Caco-2 (cell line): ENCODE data around the gene ZDHHC14. TPM values are rescaled to one million over a fixed set of nuclear protein-coding genes. Genes with fewer than 3 reads are reported as not detected.

ENCODE experiments used
- BruUV-seq: library from RNA; stranded (reverse); fragments of 400-500 nt; replicated peaks from 2 replicates; lab custom pipeline; 2021; lab: Mats Ljungman, UMichigan
- CTCF ChIA-PET: fragments of 300-600 bp; sonication (Branson Sonifier 250); formaldehyde crosslinking; loops from one replicate; lab custom pipeline; 2022; ENCODE audit warnings: antibody characterized with exemption; lab: Charles Lee
- POLR2A ChIA-PET: fragments of 300-600 bp; sonication (Branson Sonifier 250); formaldehyde crosslinking; loops from one replicate; lab custom pipeline; 2022; ENCODE audit warnings: antibody characterized with exemption; lab: Charles Lee
- DNase-seq, 2 experiments: peaks; one replicate each; pipeline versions ENCODE4 v3.0.0 to v3.0.0-alpha.2; 2020 to 2022
- H3K27me3 ChIP-seq: replicated peaks from 2 replicates; pipeline ENCODE4 v1.6.0; 2011; ENCODE audit warnings: low read length; ENCODE audit not compliant: control insufficient read depth, insufficient read depth
- H3K36me3 ChIP-seq: 2 replicates; pipeline ENCODE4 v1.5.1; 2011; ENCODE audit warnings: low read length; ENCODE audit not compliant: control insufficient read depth, insufficient read depth
- H3K4me1 ChIP-seq: fragments of 250-450 bp; sonication (Bioruptor Pico); 2 replicates; pipeline ENCODE4 v1.5.1; 2020; ENCODE audit warnings: mild to moderate bottlenecking
- H3K4me3 ChIP-seq: 2 replicates; pipeline ENCODE4 v1.5.1; 2011; ENCODE audit warnings: low read depth, mild to moderate bottlenecking, control low read depth, low read length
- H3K9me3 ChIP-seq: fragments of 250-450 bp; sonication (Bioruptor Pico); 2 replicates; pipeline ENCODE4 v1.5.1; 2020; ENCODE audit warnings: mild to moderate bottlenecking, moderate library complexity
- H3K27ac Mint-ChIP-seq: one replicate; pipeline ENCODE4 v1.8.0; 2022; ENCODE audit warnings: mixed read lengths; ENCODE audit not compliant: unreplicated experiment
- H3K27me3 Mint-ChIP-seq: one replicate; pipeline ENCODE4 v1.8.0; 2022; ENCODE audit warnings: mixed read lengths; ENCODE audit not compliant: insufficient read depth, unreplicated experiment
- H3K36me3 Mint-ChIP-seq: one replicate; pipeline ENCODE4 v1.8.0; 2022; ENCODE audit warnings: mild to moderate bottlenecking, mixed read lengths; ENCODE audit not compliant: insufficient read depth, unreplicated experiment
- H3K4me1 Mint-ChIP-seq: one replicate; pipeline ENCODE4 v1.8.0; 2022; ENCODE audit warnings: low read depth, mixed read lengths; ENCODE audit not compliant: unreplicated experiment
- H3K4me3 Mint-ChIP-seq: one replicate; pipeline ENCODE4 v1.8.0; 2022; ENCODE audit warnings: mild to moderate bottlenecking, moderate library complexity, mixed read lengths; ENCODE audit not compliant: unreplicated experiment
- H3K9me3 Mint-ChIP-seq: one replicate; pipeline ENCODE4 v1.8.0; 2022; ENCODE audit warnings: mixed read lengths; ENCODE audit not compliant: unreplicated experiment
- intact Hi-C: fragments of 100-400 bp; cut with micrococcal nuclease; formaldehyde crosslinking; loops from one replicate; pipeline ENCODE4 v1.10.0; 2022; ENCODE audit not compliant: unreplicated experiment
- total RNA-seq: library from RNA; stranded (reverse); gene quantifications from 2 replicates; pipeline ENCODE4 v1.2.3, GENCODE V29; 2022
- TF ChIP-seq, protein P1 (sequence below), 2 experiments: fragments of 200-600 bp in 1 of 2; IDR thresholded peaks; 1 replicate in 1 of 2; 2 replicates in 1 of 2; pipeline versions ENCODE4 v1.5.1 to v1.8.0; 2011 to 2022; ENCODE audit warnings: antibody characterized with exemption in 1 of 2, control low read depth in 1 of 2, inconsistent platforms in 1 of 2, low read depth in 1 of 2, low read length in 1 of 2, mild to moderate bottlenecking in 1 of 2, moderate library complexity in 1 of 2; ENCODE audit not compliant: insufficient read depth in 1 of 2, severe bottlenecking in 1 of 2, unreplicated experiment in 1 of 2

The ZDHHC14 gene
- total RNA-seq, 1 experiment from 2014 or later = 22.1 TPM

- H3K9me3 Mint-ChIP-seq = no peaks in the 10 kb centered on the region
- intact Hi-C loops = no loop called here
- H3K27me3 Mint-ChIP-seq = no peaks in the 10 kb centered on the region
- H3K4me3 Mint-ChIP-seq = peak overlapping the region; percentile 44
- Histone ChIP-seq H3K4me3 (no peak overlapping the region), H3K27me3 (no peaks in the 10 kb centered on the region), H3K4me1 (peaks cover 42% of the 10 kb centered on the region), H3K9me3 (no peaks in the 10 kb centered on the region), H3K36me3 (no peaks in the 10 kb centered on the region)
- ChIA-PET CTCF (interaction anchor here (1.2 kb wide), 1 partner anchor 105 kb away, joined by 3 read pairs; no protein-coding TSS in a partner anchor), POLR2A (no interaction called here)
- BruUV-seq = no TSS peak
- peaks cover 10% of the 10 kb centered on the region for H3K36me3 Mint-ChIP-seq
- TF ChIP-seq, protein P1, sequence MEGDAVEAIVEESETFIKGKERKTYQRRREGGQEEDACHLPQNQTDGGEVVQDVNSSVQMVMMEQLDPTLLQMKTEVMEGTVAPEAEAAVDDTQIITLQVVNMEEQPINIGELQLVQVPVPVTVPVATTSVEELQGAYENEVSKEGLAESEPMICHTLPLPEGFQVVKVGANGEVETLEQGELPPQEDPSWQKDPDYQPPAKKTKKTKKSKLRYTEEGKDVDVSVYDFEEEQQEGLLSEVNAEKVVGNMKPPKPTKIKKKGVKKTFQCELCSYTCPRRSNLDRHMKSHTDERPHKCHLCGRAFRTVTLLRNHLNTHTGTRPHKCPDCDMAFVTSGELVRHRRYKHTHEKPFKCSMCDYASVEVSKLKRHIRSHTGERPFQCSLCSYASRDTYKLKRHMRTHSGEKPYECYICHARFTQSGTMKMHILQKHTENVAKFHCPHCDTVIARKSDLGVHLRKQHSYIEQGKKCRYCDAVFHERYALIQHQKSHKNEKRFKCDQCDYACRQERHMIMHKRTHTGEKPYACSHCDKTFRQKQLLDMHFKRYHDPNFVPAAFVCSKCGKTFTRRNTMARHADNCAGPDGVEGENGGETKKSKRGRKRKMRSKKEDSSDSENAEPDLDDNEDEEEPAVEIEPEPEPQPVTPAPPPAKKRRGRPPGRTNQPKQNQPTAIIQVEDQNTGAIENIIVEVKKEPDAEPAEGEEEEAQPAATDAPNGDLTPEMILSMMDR (IDR thresholded peaks at IDR 0.05; ENCODE audit: insufficient read depth in 1 of 2, low read depth in 1 of 2, low read length in 1 of 2, severe bottlenecking in 1 of 2, unreplicated experiment in 1 of 2) = no peak
- DNase-seq = no peak
- peaks cover 70% of the 10 kb centered on the region for H3K4me1 Mint-ChIP-seq
- peak overlapping the region; percentile 66 for H3K27ac Mint-ChIP-seq
These were observed 47.0 kb downstream of the ZDHHC14 start for GRCh38 chr6:157427969-157428368.

DNA sequence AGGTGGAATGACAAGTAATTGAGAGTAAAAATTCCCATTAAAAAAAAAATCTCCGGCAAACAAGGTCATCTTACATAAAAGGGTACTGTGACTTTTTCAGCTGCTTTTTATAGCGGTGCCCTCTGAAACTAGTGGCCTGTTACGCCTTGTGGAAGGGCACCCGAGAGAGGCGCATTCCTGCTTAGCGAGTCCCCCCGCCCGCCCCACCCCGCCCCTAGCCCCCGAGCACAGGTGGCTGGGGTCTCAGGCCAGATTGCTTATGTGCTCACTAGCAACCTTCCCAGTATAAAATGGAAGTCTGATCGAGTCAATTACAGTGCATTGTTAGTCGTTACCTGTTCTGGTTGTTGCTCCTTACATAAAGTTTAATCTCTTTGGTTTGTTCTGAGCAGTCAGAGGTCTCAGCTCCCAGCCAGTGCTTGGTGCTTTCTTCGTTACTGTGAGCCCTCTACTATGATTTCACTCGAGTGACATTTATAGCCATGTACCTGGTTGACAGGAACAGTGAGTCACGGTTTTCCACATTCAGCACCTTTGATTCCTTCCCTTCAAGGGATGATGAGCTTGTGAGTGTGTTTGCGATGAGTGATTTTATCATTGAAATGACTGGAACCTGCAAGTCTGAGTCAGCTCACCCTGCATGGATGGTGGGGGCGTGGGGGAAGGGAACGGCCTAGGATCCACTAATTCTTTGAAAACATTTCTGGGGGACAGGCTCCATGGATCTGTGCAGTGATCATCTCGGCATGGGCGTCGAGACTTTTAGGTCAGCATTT, 47.6 kb downstream of the ZDHHC14 start:
- CTCF ChIA-PET = interaction anchor here (1.2 kb wide), 1 partner anchor 106 kb away, joined by 3 read pairs; no protein-coding TSS in a partner anchor
- peak overlapping the region; percentile 33 for H3K4me3 Mint-ChIP-seq
- POLR2A ChIA-PET = interaction anchor here (0.6 kb wide), 1 partner anchor 49 kb away, joined by 3 read pairs; no protein-coding TSS in a partner anchor

DNA sequence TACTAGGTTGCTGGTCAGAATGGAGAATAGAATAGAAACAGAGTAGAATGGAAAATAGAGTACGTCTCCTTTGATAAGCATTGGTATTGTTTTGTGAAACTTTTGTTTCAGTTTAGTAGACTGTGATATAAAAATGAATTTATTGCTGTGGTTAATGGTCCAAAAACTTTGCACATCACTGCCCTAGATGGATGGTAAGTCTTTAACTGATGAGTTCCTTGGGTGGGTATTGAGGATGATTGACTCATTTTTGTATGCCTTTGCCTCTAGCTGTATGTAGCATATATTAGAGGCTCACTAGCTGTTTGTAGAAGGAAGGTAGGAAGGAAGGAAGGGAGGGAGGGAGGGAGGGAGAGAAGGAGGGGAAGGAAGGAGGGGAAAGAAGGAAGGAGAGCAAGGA, 48.3 kb downstream of the ZDHHC14 start:
- Histone ChIP-seq H3K9me3 (no peaks in the 10 kb centered on the region), H3K36me3 (no peaks in the 10 kb centered on the region), H3K27me3 (no peaks in the 10 kb centered on the region), H3K4me3 (no peak overlapping the region), H3K4me1 (peaks cover 40% of the 10 kb centered on the region)
- CTCF ChIA-PET = interaction anchor here (1.2 kb wide), 1 partner anchor 106 kb away, joined by 3 read pairs; no protein-coding TSS in a partner anchor
- POLR2A ChIA-PET = interaction anchor here (0.6 kb wide), 1 partner anchor 49 kb away, joined by 3 read pairs; no protein-coding TSS in a partner anchor
- BruUV-seq = no TSS peak
- H3K4me1 Mint-ChIP-seq = peaks cover 74% of the 10 kb centered on the region
- no peaks in the 10 kb centered on the region for H3K27me3 Mint-ChIP-seq
- peaks cover 10% of the 10 kb centered on the region for H3K36me3 Mint-ChIP-seq
- H3K4me3 Mint-ChIP-seq = peak overlapping the region; percentile 33
- peak overlapping the region; percentile 65 for H3K27ac Mint-ChIP-seq
- intact Hi-C loops = no loop called here
- DNase-seq = no peak
- H3K9me3 Mint-ChIP-seq = no peaks in the 10 kb centered on the region
- TF ChIP-seq, protein P1 (IDR thresholded peaks at IDR 0.05; ENCODE audit: insufficient read depth in 1 of 2, low read depth in 1 of 2, low read length in 1 of 2, severe bottlenecking in 1 of 2, unreplicated experiment in 1 of 2) = no peak

More for the DNA sequence above, 47.6 kb downstream of the ZDHHC14 start:
- no peaks in the 10 kb centered on the region for H3K27me3 Mint-ChIP-seq
- intact Hi-C loops = no loop called here
- Histone ChIP-seq H3K36me3 (no peaks in the 10 kb centered on the region), H3K4me1 (peaks cover 42% of the 10 kb centered on the region), H3K27me3 (no peaks in the 10 kb centered on the region), H3K4me3 (no peak overlapping the region), H3K9me3 (no peaks in the 10 kb centered on the region)
- no peaks in the 10 kb centered on the region for H3K9me3 Mint-ChIP-seq
- H3K27ac Mint-ChIP-seq = peak overlapping the region; percentile 66
- TF ChIP-seq, protein P1 (IDR thresholded peaks at IDR 0.05; ENCODE audit: insufficient read depth in 1 of 2, low read depth in 1 of 2, low read length in 1 of 2, severe bottlenecking in 1 of 2, unreplicated experiment in 1 of 2) = no peak
- BruUV-seq = no TSS peak
- H3K36me3 Mint-ChIP-seq = peaks cover 10% of the 10 kb centered on the region
- H3K4me1 Mint-ChIP-seq = peaks cover 74% of the 10 kb centered on the region
- DNase-seq = peak in 1 of 2 experiments; percentile 36
